Heart left ventricle (tissue), 13 donors: ENCODE results near the gene UBE2U.

Experiments
- CTCF ChIP-seq, 12 donors: fragments of 200-600 bp; sonication (generic) in 4 of 12; IDR thresholded peaks; one replicate each; pipeline versions ENCODE4 v1.5.0 to v1.8.0; 2018 to 2022; ENCODE audit warnings: antibody characterized with exemption in 12 of 12, mild to moderate bottlenecking in 5 of 12
- POLR2A ChIP-seq, 2 donors: fragments of 450-650 bp; IDR thresholded peaks; one replicate each; pipeline ENCODE4 v1.6.1; 2017; ENCODE audit warnings: antibody characterized with exemption in 2 of 2, mild to moderate bottlenecking in 2 of 2, moderate library complexity in 2 of 2
- donor health status: ischemic (EF 13 %, LVEDD 7.1; RV severe dilation, severe dysfunction).
- donor health status: DM: no; HTN: yes; CAD: no.
- donor health status: DM: no; HTN: no; CAD: no.
- donor health status: ischemic (EF 25% LVEDD 6.9; RV normal size, moderate dysfunction).
- donor health status: ischemic (EF 25% LVEDD 5.7; RV mildly dilated, moderate dysfunction).
- donor health status: ischemic (EF 35%, LVEDD 5.7; RV mildly dilated, moderate dysfunction).
- donor health status: nonischemic (EF 11% LVEDD 7.7; RV severe dilation, severe dysfunction).
- donor health status: DM: yes; HTN: yes; CAD: no.
- donor health status: PGD.
- donor health status: ischemic (EF 29% LVEDD 5.4; RV normal size, mild dysfunction).
- donor health status: nonischemic (EF 23%, LVEDD 6.1; RV moderate dilation, normal function).

DNA sequence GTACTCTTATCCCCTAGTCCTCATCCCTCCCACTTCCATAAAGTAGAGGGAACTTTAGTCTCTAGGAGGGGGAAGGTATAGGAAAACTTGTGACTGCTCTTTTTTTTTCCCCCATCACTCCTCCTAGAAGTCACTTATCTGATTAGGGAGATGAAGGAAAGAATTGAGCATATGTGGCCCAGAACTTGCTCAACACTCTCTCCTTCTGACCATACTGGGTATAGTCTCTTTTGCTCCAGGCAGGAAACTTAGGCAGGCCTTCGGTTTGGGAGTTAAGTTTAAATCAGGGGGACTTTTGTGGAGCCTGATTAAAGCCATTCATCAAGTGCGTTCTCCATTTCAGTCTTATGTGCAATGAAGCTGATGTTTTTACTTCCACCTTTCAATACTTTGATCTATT is 5.8 kb downstream of the UBE2U start:
- no peak for TF ChIP-seq CTCF (IDR thresholded peaks at IDR 0.05)
- TF ChIP-seq POLR2A (IDR thresholded peaks at IDR 0.05) = no peak
